Peyer's patch (tissue), 4 donors: Measurements from ENCODE around the gene TIGD1.

Experiments
- POLR2A ChIP-seq, 2 donors: fragments of 450-650 bp; IDR thresholded peaks; one replicate each; pipeline ENCODE4 v1.5.1; 2017; ENCODE audit warnings: antibody characterized with exemption in 2 of 2, mild to moderate bottlenecking in 2 of 2, moderate library complexity in 2 of 2
- TF ChIP-seq, protein P1 (sequence below), 6 experiments: fragments of 450-650 bp in 4 of 6; fragments of 200-600 bp in 2 of 6; sonication (generic) in 1 of 6; IDR thresholded peaks; one replicate each; pipeline ENCODE4 v1.5.1; 2017 to 2019; ENCODE audit warnings: antibody characterized with exemption in 6 of 6, mild to moderate bottlenecking in 3 of 6, moderate library complexity in 1 of 6

DNA sequence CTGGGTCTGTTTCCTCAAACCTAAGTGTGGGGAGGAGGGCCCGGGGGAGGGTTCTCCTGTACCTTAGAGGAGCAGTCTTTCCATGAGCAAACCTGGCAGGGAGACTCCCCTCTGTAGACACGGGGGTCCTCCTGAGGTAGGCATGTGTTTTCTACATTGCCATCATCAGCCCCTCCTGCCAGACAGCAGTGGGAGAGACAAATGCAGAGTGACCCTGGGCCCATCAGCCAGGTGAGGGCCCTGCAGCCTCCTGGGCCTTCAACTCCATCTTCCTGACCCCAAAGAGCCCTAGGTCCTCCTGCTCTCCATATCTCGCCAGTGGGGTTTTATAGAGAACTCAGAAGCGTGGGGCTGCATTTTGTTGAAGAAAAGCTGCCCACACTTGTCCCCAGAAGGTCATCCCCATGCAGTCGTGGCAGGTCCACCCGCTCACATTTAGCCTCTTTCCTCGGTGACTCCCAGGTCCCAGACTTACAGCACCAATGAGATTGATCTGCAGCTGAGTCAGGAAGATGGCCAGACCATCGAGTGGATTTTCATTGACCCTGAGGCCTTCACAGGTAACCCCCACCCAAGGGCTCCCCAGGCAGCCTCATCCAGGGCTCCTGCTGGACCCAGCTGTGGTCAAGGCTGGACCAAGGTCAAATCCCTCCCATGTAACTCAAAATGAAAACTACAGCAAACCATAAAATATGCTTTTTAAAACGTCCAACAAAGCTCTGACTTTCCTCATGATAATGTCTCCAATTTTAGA lies 8.2 kb downstream of the TIGD1 start:
- TF ChIP-seq, protein P1, sequence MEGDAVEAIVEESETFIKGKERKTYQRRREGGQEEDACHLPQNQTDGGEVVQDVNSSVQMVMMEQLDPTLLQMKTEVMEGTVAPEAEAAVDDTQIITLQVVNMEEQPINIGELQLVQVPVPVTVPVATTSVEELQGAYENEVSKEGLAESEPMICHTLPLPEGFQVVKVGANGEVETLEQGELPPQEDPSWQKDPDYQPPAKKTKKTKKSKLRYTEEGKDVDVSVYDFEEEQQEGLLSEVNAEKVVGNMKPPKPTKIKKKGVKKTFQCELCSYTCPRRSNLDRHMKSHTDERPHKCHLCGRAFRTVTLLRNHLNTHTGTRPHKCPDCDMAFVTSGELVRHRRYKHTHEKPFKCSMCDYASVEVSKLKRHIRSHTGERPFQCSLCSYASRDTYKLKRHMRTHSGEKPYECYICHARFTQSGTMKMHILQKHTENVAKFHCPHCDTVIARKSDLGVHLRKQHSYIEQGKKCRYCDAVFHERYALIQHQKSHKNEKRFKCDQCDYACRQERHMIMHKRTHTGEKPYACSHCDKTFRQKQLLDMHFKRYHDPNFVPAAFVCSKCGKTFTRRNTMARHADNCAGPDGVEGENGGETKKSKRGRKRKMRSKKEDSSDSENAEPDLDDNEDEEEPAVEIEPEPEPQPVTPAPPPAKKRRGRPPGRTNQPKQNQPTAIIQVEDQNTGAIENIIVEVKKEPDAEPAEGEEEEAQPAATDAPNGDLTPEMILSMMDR (IDR thresholded peaks at IDR 0.05): no peak
- no peak for TF ChIP-seq POLR2A (IDR thresholded peaks at IDR 0.05)
